Measurements from ENCODE around the gene OPTC.

Gene OPTC

DNA sequence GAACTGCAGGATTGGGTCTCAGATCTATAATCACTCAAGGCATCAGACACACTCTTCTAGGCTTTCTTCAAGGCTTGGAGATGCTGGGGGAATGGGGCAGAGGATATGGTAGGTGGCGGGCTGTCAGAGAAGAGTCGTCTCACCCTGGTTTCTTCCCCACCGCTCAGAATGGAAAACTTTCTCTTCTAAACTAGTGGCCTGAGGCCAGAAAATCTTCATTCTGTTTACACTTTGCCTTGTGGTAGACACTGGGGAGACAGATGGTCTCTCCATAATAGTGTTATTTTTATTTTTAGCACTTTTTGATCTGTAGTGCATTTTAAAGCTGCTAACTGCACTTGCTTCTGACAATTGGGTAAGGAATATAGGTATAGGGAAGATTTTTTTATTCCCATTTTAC lies 15.7 kb upstream of the OPTC start:
- Histone ChIP-seq H3K27me3 (ENCODE audit: control insufficient read depth, insufficient read depth, low read length) (no peaks in the 10 kb centered on the region), H3K9me3 (ENCODE audit: control insufficient read depth, low read length) (no peaks in the 10 kb centered on the region), H3K79me2 (no peaks in the 10 kb centered on the region), H3K36me3 (ENCODE audit: control insufficient read depth, insufficient read depth, low read length) (no peaks in the 10 kb centered on the region), H2AFZ (no peak overlapping the region), H3K4me1 (peaks cover 2% of the 10 kb centered on the region), H3K9ac (no peak overlapping the region), H3K27ac (no peak overlapping the region), H3K4me2 (ENCODE audit: low read length) (no peak overlapping the region), H3K4me3 (ENCODE audit: low read depth, low read length) (no peak overlapping the region)
- TF ChIP-seq, protein P1, sequence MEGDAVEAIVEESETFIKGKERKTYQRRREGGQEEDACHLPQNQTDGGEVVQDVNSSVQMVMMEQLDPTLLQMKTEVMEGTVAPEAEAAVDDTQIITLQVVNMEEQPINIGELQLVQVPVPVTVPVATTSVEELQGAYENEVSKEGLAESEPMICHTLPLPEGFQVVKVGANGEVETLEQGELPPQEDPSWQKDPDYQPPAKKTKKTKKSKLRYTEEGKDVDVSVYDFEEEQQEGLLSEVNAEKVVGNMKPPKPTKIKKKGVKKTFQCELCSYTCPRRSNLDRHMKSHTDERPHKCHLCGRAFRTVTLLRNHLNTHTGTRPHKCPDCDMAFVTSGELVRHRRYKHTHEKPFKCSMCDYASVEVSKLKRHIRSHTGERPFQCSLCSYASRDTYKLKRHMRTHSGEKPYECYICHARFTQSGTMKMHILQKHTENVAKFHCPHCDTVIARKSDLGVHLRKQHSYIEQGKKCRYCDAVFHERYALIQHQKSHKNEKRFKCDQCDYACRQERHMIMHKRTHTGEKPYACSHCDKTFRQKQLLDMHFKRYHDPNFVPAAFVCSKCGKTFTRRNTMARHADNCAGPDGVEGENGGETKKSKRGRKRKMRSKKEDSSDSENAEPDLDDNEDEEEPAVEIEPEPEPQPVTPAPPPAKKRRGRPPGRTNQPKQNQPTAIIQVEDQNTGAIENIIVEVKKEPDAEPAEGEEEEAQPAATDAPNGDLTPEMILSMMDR (IDR thresholded peaks at IDR 0.05), result no peak

DNA sequence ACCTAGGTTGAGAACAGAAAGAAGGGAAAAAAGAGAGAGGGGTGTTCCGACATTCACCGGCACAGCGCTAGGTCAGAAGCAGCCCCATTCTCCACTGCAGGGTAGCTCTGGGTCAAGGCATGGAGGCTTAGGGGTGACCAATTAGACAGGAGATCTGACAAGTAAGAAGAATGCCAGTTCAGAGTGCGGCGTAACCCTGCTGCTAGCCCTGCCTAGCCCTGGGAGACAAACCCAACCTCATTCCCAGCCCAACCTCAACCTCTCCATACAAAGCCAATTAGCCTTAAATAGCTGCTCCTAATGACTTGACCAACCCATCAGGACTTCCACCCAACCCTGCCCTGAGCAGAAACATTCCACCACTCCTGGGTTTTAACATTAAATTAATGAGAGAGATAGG lies 15.0 kb upstream of the OPTC start:
- Histone ChIP-seq H3K4me2 (ENCODE audit: low read length) (no peak overlapping the region), H3K9me3 (ENCODE audit: control insufficient read depth, low read length) (no peaks in the 10 kb centered on the region), H3K4me3 (ENCODE audit: low read depth, low read length) (no peak overlapping the region), H3K27ac (no peak overlapping the region), H3K9ac (no peak overlapping the region), H2AFZ (peak overlapping the region; percentile 11), H3K36me3 (ENCODE audit: control insufficient read depth, insufficient read depth, low read length) (no peaks in the 10 kb centered on the region), H3K79me2 (no peaks in the 10 kb centered on the region), H3K27me3 (ENCODE audit: control insufficient read depth, insufficient read depth, low read length) (no peaks in the 10 kb centered on the region), H3K4me1 (peaks cover 2% of the 10 kb centered on the region)
- TF ChIP-seq, protein P1 (IDR thresholded peaks at IDR 0.05), result no peak

DNA sequence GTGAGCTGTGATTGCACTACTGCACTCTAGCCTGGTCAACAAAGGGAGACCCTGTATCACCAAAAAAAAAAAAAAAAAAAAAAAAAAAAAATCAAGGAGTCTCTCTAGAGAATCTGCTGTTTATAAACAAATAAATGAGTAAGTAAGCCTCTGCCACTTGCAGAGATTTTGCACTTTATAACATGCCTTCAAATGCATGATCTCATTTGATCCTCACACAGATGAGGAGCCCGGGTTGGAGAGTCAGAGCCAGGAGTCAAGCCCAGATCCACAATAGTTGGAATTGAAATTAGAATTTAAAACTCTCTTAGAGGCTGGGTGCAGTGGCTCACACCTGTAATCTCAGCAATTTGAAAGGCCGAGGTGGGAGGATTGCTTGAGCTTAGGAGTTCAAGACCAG lies 14.3 kb upstream of the OPTC start:
- TF ChIP-seq, protein P1 (IDR thresholded peaks at IDR 0.05), result no peak
- H3K79me2 ChIP-seq, result no peaks in the 10 kb centered on the region
- H3K36me3 ChIP-seq (ENCODE audit: control insufficient read depth, insufficient read depth, low read length), result no peaks in the 10 kb centered on the region
- no peak overlapping the region for H2AFZ ChIP-seq
- H3K4me3 ChIP-seq (ENCODE audit: low read depth, low read length), result no peak overlapping the region
- H3K27ac ChIP-seq, result no peak overlapping the region
- no peak overlapping the region for H3K9ac ChIP-seq
- H3K4me1 ChIP-seq, result peaks cover 2% of the 10 kb centered on the region
- H3K9me3 ChIP-seq (ENCODE audit: control insufficient read depth, low read length), result no peaks in the 10 kb centered on the region
- H3K27me3 ChIP-seq (ENCODE audit: control insufficient read depth, insufficient read depth, low read length), result no peaks in the 10 kb centered on the region
- H3K4me2 ChIP-seq (ENCODE audit: low read length), result no peak overlapping the region

DNA sequence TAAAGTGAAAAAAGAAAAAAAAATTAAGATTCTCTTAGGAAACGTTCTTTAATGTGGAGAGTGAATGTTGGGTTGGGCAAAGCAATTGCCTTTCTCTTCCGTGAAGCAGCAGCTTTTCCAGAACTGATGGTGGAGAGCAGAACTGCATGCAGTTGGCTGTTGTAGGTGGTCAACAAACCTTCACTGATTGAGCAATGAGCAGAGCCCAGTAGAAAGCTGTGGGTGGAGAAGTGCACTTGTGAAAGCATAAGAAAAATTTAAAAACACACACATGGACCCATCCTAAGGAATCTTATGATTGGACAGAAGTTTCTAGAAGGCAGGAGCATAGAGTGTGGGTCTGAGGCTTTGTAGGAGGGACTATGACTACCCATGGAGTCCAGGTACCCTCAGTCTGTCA lies 13.9 kb upstream of the OPTC start:
- H3K9ac ChIP-seq, result no peak overlapping the region
- no peak overlapping the region for H2AFZ ChIP-seq
- no peak overlapping the region for H3K4me2 ChIP-seq (ENCODE audit: low read length)
- no peaks in the 10 kb centered on the region for H3K9me3 ChIP-seq (ENCODE audit: control insufficient read depth, low read length)
- no peaks in the 10 kb centered on the region for H3K27me3 ChIP-seq (ENCODE audit: control insufficient read depth, insufficient read depth, low read length)
- TF ChIP-seq, protein P1 (IDR thresholded peaks at IDR 0.05), result no peak
- no peak overlapping the region for H3K27ac ChIP-seq
- no peaks in the 10 kb centered on the region for H3K79me2 ChIP-seq
- no peaks in the 10 kb centered on the region for H3K36me3 ChIP-seq (ENCODE audit: control insufficient read depth, insufficient read depth, low read length)
- H3K4me1 ChIP-seq, result peaks cover 2% of the 10 kb centered on the region
- no peak overlapping the region for H3K4me3 ChIP-seq (ENCODE audit: low read depth, low read length)

DNA sequence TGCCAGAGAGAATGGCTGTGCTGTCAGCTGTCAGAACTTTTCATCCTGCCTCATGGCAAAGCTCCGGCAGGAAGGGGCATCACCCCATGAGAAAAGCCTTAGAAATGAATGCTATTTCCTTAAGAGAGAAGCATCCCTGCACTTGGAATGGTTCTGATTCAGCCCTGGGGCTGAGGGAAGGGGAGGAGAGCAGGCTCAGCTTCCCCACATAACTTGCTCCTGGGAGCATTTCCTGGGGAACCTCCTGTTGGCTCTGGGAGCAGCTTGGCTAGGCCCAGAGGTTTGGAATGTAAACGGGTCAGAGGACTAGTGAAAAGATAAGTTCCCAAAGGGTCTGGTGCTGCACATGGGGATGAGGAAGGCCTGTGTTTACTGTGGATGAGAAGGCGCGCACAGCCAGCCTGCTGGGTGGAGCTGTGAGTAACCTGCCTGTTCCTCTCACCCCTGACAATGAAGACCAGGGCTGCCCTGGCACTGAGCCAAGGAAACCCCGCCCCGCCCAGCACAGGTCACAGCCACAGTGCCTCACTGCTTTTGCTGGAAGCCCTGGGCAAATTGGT lies 13.3 kb upstream of the OPTC start:
- TF ChIP-seq, protein P1 (IDR thresholded peaks at IDR 0.05), result no peak
- no peaks in the 10 kb centered on the region for H3K9me3 ChIP-seq (ENCODE audit: control insufficient read depth, low read length)
- no peaks in the 10 kb centered on the region for H3K27me3 ChIP-seq (ENCODE audit: control insufficient read depth, insufficient read depth, low read length)
- no peaks in the 10 kb centered on the region for H3K79me2 ChIP-seq
- no peak overlapping the region for H2AFZ ChIP-seq
- no peaks in the 10 kb centered on the region for H3K36me3 ChIP-seq (ENCODE audit: control insufficient read depth, insufficient read depth, low read length)
- no peak overlapping the region for H3K4me3 ChIP-seq (ENCODE audit: low read depth, low read length)
- H3K4me1 ChIP-seq, result peaks cover 2% of the 10 kb centered on the region
- no peak overlapping the region for H3K27ac ChIP-seq
- no peak overlapping the region for H3K4me2 ChIP-seq (ENCODE audit: low read length)
- H3K9ac ChIP-seq, result no peak overlapping the region
